Measurements from ENCODE around the gene KRT85.

GRCh38 chr12:52372216-52373154 is 5.2 kb upstream of the KRT85 start:
- TF ChIP-seq CTCF (IDR thresholded peaks at IDR 0.05; ENCODE audit: low read length) (peak; percentile 70), EZH2phosphoT487 (IDR thresholded peaks at IDR 0.05; ENCODE audit: low read length) (no peak)
